Peyer's patch (tissue), 4 donors: ENCODE measurements around the gene DDX39A.

ENCODE experiments used
- CTCF ChIP-seq, 6 experiments: fragments of 450-650 bp in 4 of 6; fragments of 200-600 bp in 2 of 6; sonication (generic) in 1 of 6; IDR thresholded peaks; one replicate each; pipeline ENCODE4 v1.5.1; 2017 to 2019; ENCODE audit warnings: antibody characterized with exemption in 6 of 6, mild to moderate bottlenecking in 3 of 6, moderate library complexity in 1 of 6
- POLR2A ChIP-seq, 2 donors: fragments of 450-650 bp; IDR thresholded peaks; one replicate each; pipeline ENCODE4 v1.5.1; 2017; ENCODE audit warnings: antibody characterized with exemption in 2 of 2, mild to moderate bottlenecking in 2 of 2, moderate library complexity in 2 of 2

- no peak for TF ChIP-seq CTCF (IDR thresholded peaks at IDR 0.05)
- no peak for TF ChIP-seq POLR2A (IDR thresholded peaks at IDR 0.05)
Observed at GRCh38 chr19:14390548-14390947, 28.6 kb downstream of the DDX39A start.
